LNCaP clone FGC (cell line): Measurements from ENCODE around the gene DYSF.

Experiments
- DNase-seq: peaks from one replicate; pipeline ENCODE4 v3.0.0-alpha.2; 2011; ENCODE audit warnings: low read depth
- H3K4me3 ChIP-seq: 2 replicates; pipeline ENCODE4 v1.5.1; 2011; ENCODE audit warnings: mild to moderate bottlenecking, low read depth, low read length, control low read depth
- CTCF ChIP-seq: IDR thresholded peaks from 2 replicates; pipeline ENCODE4 v1.5.1; 2012; ENCODE audit warnings: mild to moderate bottlenecking; ENCODE audit not compliant: control insufficient read depth, insufficient read depth; ENCODE audit errors: extremely low read depth

DYSF gene

DNA sequence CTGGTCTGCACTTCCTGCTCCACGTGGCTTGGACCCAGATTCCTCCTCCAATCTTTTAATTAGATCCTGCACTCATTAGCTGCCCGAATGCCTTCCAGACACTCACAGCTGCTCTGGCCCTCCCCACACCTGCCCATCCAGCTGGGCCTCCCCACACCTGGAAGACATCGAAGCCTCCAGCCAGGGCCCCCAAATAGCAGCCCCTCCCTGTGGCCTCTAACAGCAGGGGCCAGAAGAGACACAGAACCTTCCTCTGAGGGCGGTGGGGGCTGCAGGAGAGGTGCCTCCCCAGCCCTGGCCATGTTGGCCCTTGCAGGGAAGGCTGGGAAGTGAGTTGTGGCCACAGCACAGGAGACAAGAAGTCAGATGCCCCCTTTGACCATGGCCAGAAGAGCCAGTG lies 252.8 kb downstream of the DYSF start:
- TF ChIP-seq CTCF: no peak
- no peak for DNase-seq

DNA sequence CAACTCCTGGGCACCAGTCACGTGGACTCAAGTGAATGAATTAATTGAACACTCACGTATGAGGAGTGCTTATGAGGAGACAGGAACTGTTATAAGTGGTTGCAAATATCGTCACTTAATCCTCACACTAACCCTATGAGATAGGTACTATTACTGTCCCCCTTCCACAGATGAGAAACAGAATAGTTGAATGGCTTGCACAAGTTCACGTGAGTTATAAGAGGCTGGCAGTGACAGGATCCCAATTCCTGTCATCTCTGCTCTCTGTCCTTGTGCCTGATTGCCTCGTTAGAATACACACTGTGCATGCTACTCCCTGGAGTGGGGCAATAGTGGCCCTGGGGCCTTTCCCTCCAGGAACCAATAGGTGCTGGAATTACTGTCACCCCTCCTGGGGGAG lies 253.5 kb downstream of the DYSF start:
- H3K4me3 ChIP-seq: no peak overlapping the region

More for the DNA sequence above, 252.8 kb downstream of the DYSF start:
- H3K4me3 ChIP-seq: no peak overlapping the region

DNA sequence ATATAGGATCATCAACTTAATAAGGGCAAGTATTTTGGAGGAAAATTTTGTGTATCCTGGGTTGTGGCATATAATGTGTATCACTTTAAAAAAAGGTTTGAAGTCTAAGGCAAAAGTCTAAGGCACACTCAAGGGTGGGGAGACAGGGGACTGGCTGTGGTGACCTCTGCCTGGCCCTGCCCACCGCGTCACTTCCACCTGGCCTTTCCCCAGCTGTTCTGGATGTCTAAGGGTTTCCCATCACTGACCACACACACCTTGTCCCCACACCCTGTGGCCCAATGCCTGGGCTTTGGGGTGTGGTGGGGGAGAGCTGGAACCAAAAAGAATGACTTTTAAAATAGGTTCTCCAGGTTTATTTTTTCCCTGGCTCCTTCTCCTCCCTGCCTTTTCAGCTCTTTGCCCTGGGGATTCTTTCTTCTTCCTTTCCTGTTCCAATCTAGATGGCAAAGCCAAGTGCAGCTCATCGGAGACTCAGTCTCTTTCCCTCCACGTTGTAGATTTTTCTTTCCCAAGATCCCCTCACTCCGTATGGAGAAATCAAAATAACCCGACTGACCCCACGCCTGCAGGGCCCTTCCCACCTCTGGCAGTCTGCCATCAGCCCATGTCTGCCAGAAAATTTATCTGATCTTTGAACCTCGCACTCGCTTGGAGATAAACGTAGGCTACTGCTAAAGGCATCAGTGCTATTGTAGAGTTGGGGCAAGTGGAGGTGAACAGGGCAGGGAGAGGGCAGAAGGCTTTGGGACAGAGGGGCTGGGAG lies 257.2 kb downstream of the DYSF start:
- no peak for TF ChIP-seq CTCF
- DNase-seq: no peak
- no peak overlapping the region for H3K4me3 ChIP-seq

More for the DNA sequence above, 253.5 kb downstream of the DYSF start:
- no peak for DNase-seq
- TF ChIP-seq CTCF: no peak

DNA sequence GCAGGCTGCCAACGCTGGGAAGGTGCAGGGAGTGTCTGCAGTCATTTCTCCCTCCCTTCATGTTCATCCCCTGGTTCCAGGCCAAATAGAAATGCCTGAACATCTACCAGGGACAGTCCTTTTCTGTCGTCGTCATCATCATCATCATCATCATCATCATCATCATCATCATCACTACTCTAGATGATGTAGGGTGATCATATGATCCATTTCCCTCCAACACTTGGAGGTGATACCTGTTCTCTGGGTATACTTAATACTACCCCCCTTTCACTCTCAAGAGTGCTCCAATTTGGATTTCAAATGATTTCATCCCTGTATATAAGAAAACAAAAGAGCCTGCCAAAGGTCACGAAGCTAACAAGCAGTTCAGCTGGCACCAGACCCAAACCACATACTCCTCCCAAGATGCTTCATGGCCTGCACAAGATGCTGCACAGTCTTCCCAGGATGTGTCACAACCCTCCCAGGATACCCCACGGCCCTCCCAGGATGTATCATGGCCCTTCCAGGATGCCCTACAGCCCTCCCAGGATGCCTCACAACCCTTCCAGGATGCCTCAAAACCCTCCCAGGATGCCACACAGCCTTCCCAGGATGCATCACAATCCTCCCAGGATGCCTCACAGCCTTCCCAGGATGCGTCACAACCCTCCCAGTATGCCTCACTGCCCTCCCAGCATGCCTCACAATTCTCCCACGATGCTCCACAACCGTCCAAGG lies 257.9 kb downstream of the DYSF start:
- H3K4me3 ChIP-seq: no peak overlapping the region
- no peak for TF ChIP-seq CTCF
- no peak for DNase-seq

DNA sequence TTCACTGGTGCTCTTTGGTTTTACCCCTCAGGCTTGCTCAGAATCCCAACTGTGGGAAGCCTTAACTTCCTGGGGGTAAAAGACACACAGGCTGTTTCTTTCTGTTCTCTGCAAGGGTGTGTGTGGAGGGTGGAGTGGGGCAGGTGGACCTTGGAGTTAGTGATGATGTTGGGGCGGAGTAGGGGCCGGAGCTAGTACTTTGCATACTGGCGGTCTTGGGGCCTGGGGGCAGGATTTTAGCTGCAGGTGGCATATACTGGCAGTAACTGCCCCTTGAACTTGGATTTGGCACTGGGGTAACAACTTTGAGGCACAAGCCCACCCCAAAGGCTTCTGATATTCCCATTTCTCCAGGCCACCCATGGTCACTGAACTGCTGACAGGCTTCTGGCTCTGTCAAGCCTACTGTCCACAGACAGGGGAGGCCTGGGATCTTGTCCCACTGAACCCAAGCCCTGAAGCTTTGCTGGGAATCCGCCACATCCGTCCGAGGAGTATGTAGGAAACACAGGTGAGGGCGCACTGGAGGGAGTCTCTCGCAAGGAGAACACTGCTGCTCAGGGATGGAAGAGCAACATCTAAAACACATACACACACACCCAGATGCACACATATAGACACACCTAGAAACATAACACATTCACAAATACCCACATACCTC lies 258.9 kb downstream of the DYSF start:
- H3K4me3 ChIP-seq: no peak overlapping the region
- DNase-seq: no peak
- TF ChIP-seq CTCF: no peak

- no peak for DNase-seq
Measured at GRCh38 chr2:71713581-71714580, 260.5 kb downstream of the DYSF start.

More at GRCh38 chr2:71713581-71714580, 260.5 kb downstream of the DYSF start:
- TF ChIP-seq CTCF: no peak
- no peak overlapping the region for H3K4me3 ChIP-seq
